HG03103 (cell line): Measurements from ENCODE around the gene CCNI.
"Not testable (repeated sequence)": the region's sequence is repeated elsewhere in the genome, so short reads cannot be mapped to it uniquely, and the experiment has no call there.

ENCODE experiments used
- ATAC-seq: cut with Tn5 transposase; IDR thresholded peaks from one replicate; pipeline ENCODE4 v1.9.1; 2021; ENCODE audit warnings: low read depth; ENCODE audit not compliant: unreplicated experiment

The CCNI gene

DNA sequence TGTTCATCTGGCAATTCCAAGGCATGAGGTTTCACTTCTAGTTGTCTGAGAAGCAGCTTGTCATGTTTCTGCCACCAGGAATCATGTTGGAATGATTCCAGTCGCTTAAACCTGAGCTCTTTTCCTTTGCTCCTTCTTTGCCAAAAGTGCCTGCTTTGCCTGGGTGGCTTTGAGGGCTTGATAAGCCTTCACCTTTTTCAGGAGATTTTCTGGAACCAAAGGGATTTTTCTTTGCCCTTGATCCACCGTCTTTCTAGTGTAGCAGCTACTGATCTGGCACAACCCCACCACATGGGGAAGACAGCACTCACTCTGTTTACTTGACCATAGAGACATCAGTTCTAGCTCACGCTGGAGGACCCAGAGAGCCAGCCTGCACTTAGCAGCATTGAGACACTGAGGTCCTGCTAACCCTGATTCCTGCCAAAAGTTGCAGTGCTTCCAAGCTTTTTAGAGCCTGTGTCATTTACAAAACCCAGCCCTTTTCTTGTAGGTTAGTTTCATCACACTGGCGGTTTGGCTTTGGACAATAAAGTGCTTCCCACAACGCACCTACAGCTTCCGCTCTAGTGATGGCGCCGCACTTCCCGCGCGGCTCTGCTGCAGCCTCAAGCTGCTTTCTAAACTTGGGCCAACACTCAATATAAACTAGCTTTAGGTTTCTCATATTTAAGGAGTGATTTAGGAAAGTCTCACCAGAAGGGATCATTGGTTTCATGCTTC is 7.3 kb upstream of the CCNI start:
- ATAC-seq: no peak

DNA sequence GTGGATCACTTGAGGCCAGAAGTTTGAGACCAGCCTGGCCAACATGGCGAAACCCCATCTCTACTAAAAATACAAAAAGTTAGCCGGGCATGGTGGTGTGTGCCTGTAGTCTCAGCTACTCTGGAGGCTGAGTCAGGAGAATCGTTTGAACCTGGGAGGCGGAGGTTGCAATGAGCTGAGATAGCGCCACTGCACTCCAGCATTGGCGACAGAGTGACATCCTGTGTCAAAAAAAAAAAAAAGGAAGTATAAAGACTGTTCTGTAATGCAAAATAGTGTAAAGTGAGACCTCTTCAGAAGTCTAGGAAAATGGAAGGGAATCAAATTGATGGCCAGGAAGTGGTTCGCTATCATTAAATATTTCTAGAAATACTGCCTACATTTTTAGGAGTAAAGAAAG is 5.0 kb upstream of the CCNI start:
- not testable (repeated sequence) for ATAC-seq

DNA sequence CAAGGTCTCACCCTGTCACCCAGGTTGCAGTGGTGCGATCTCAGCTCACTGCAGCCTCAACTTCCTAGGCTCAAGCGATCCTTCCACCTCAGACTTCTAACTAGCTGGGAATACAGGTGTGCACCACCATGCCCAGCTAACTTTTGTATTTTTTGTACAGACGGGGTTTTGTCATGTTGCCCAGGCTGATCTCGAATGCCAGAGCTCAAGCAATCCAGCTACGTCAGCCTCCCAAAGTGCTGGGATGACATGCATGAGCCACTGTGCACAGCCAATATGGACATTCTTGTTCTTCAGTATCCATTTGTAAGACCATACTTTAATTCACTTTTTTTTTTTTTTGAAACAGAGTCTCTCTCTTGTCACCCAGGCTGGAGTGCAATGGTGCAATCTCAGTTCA is 3.5 kb upstream of the CCNI start:
- no peak for ATAC-seq

DNA sequence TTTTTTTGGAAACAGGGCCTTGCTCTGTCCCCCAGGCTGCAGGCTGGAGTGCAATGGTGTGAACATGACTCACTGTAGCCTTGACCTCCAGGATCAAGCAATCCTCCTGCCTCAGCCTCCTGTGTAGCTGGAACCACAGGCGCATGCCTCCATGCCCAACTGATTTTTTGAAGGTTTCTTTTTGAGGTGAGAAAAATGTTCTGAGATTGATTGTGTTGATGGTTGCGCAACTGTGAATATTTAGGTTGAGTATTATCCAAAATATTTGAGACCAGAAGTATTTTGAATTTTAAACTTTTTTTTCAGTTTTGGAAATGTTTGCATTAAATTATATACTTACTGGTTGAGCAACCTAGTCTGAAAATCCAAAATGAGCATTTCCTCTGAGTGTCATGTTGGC is 2.6 kb upstream of the CCNI start:
- no peak for ATAC-seq

DNA sequence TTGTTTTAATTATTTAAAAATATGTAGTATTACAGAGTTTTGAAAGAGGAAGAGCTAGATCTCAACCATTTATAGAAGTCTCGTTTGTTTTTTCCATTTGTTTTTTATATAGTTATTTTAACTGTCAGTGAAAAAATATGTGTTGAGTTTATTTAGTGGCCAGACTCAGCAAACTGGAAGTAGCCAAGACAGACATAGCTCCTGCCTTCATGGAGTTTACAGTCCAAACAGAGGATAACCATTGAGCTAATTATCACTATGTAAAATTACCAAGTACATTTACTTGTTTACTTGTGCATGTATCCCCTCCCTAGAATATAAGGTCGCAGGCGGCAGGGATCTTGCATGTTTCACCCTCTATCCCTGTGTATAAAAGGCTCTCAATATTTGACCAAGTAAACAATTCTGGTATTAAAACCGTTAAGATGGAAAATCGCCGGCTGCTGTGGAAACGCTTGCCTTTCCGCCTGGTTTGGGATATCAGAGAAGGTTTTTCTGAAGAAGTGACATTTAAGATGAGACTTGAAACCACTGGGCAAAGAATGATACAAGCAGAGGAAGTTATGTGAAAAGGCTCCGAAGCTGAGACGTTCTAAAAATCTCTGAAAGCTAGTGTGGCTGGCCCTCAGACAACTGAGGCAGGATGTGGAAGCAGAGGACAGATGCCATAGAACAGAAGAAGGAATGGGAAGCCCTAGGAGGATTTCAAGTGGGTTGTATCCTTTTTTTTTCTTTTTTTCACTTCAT is 1.3 kb upstream of the CCNI start:
- ATAC-seq: no peak

DNA sequence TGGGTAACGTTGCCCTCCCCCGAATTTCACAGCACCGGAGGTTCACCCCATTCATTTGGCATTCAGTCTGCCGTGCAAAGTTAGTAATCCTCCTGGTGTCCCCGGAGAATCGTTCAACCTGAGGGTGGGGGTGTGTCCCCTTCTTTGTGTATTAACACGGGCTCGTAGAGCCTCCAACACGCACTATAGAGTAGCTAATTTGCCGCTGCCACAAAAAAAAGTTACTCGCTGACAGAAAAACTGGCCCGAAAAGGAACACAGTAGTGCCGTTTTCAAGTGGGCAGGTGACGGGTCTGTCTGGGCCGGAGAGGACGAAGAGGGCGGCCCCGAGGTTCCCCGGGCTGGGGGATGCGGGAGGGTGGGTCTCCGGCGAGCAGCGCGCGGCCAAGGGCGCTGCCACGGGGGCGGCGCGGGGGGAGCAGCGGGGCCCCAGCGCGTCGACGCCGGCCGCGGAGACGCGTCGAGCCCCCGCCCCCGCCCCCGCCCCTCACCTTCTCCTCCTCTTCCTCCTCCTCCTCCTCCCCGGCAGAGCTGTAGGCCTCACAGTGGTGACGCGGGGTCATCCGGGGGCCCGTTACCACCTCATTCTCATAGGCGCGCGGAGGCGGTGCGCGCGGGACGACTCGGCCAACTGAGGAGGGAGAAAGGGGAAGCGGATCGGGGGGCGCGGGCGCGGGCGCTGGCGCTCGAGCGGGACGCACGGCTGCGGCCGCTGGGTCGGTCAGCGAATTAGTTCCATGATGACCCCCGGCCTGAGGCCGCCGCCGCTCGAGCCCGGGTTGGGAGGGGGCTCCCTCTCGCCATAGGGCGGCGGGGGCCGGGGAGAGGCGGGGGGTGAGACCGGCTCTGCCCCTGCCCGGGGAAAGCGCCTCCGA is 571 bp downstream of the CCNI start:
- peak; percentile 50 for ATAC-seq

DNA sequence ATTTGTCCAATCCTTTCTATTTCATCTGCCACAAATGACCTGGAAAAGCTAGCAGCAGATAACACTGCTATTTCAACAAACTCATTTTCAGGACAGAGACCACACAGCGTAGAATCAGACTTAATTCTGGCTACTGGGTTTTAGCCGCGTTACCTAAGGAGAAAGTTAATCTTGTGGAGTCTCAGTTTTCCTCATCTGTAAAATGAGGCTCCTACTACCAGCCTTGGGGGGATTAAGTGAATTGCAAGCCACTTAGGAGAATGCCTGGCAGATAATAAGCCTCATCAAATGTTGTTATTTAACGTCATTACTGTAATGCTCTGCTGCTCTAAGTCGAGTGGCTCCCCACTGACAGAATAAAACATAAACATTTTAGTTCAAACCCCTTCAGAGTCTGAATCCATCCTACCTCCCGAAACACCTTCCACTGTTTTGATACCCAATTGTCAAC is 1.4 kb downstream of the CCNI start:
- ATAC-seq: no peak

DNA sequence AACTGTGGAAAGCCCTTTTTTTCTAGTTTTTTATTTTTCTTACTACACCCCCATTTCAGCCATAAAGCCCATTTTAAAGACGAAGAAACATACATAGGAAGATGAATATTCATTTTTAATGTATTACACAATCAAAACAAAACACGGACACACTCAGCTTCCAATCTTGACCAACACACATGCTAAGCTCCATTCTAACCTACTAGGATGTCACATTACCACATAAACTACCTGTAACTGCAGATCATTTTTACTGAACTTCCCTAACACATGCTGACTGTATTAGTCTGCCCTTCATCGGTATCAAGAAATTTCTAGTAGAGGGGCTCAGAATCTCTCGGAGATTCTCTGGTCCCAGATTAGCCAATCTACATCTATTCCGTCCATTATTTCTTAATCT is 1.8 kb downstream of the CCNI start:
- ATAC-seq: no peak

DNA sequence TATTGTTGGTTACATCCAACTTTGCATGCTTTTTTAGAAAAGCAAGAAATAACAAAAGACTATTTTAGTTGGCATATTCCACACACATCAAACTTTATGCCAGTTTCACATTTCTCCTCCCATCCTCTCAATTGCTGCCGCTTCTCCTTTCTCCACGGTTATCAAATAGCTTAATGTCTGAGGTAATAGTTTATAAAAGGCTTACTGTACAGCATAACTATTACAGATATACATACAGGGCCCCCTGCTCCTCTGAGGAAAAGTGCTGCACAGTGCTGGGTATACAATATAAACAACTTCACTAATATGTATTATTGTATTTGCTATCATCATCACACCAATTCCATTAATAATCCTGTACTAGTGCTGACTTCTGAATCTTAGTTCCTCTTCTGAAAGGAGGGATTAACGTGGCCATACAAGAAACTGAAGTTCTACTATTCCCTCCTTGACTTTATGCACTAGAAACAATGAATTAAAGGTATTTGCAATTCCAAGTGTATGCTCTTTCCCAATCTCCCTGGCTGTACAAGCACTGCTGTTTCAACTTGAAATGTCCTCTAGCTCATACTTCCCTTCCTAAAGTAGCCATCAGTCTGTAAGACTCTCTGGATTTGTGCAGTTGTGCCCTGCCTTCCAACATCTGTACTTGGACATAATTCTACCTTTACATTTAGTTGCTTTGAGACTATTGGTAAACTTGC is 2.5 kb downstream of the CCNI start:
- no peak for ATAC-seq

DNA sequence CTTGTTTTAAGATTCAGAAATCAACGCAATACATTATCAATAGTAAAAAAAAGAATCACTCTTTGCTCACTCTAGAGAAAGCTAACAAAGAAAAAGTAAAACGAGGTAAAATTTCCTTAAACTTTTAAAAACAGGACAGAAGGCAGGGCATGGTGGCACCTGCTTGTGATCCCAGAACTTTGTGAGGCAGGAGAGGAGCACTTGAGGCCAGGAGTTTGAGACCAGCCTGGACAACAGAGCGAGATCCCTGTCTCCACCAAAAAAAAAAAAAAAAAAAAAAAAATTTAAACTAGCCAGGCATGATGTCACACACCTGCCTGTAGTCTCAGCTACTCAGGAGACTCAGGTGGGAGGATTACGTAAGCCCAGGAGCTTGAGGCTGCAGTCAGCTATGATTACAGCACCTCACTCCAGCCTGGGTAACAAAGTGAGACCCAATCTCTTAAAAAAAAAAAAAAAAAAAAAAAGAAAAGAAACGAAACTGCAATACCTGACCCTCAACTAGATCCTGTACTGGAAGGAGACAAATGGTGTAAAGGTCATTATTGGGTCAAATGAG is 3.5 kb downstream of the CCNI start:
- ATAC-seq: no peak

DNA sequence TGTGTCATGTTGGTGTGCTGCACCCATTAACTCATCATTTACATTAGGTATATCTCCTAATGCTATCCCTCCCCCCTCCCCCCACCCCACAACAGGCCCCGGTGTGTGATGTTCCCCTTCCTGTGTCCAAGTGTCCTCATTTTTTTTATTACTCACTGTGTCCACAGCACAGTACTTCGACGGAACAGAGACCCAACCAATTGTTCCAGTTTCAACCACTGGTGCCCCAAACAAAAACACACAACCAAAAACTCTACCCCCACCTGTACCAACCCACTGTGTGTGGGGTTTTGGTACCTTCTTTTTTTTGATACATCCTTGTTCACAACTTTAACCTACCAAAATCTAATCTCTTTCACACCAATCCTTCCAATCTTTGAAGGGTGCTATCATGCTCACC is 6.3 kb downstream of the CCNI start:
- ATAC-seq: not testable (repeated sequence)

DNA sequence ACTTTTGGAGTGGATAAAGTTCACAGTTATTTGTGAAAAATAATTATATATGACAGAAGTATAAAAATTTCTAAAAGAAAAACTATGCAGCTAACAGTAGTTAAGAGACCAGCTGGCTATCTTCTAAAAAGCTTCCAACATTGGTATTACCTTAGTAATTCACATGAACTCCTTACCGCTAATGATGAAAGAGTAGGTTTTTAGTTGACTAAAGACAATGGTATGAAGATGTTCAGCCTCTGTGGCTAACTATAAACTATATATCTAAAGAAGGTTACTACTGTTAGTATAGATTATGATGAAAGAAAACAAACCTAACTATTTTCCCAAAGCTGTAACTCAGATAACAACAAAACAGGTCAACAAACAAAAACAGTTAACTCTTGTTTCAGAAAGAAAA is 10.4 kb downstream of the CCNI start:
- no peak for ATAC-seq

DNA sequence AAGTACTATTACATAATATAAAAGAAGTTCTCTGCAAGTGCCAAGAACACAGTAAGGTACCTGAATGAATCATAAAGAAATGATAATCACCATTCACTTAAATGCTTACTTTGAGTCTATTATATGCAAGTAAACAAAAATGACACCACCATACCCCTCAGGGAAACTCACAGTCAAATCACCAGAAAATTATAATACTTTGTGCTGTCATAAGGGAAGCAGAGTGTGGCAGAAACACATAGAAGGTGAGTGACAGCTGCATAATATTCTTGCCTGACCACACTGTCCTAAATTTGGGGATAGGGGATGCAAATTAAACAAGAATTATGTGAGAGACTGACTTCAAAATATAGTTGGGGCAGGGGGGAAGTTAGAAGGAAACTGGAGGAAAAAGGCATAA is 12.9 kb downstream of the CCNI start:
- no peak for ATAC-seq

DNA sequence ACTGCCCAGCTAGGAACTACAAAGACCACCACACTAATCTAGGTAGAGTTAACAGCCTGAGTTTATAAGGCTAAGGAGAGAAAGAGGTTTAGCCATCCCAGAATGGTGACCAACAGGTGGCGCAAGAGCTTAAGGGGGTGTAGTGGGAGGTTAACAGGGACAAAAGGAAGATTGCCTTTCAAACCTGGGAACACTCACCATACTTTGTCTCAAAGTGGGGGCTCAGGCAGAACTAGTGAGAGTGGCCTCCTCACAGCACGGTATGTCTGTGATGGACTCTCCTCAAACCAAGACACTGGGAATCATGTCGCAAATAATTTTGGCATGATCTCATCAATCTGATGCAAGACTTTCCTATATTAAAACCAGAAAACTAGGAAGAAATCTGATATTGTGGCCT is 23.4 kb downstream of the CCNI start:
- ATAC-seq: no peak

DNA sequence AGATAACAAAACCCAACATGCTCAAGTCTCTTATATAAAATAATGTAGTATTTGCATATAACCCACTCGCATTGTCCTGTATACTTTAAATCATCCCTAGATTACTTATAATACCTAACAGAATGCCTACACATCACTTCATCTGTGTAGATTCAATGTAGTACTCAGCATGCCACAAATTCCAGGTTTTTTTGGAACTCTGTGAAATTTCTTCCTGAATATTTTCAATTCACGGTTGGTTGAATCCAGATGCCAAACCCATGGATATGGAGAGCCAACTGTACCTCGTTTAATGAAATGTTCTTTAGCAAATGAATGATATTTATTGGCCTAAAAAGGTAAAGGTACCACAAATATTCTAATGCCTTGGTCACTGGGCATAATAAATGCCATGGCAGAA is 24.8 kb downstream of the CCNI start:
- no peak for ATAC-seq

DNA sequence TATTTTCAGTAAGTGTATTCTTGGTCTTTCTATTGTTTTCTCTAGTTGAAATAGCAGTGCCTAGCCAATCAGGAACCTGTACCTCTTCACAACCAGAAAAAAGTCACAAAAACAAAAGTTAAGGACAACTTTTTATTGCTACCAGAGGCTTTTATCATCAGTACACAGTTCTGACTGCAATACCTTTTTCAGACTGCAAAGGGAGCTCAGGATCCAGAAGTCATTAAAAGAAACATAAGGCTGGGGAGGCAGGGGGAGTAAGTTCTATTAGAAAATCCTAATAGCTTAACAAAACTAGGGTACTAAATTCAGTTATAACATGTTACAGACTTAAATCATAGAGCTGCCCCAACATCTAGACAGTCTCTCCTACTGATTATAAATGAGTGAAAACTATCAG is 28.8 kb downstream of the CCNI start:
- ATAC-seq: no peak

DNA sequence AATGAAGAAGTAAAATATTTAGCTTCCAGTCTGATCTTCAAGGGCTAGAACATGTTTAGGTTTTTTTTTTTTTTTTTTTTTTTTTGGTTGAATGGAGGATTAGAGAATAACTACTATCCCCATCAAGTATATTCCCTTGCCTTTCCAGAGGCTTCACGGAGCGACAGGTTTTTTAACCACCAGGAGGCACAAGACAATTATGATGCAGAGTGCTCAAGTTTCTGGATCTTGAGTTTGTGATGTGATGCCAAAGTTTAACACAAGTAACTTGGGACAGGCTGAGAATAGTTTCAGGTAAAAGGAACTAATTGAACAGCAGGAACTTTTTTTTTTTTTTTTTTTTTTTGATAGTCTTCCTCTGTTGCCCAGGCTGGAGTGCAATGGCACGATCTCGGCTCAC is 30.3 kb downstream of the CCNI start:
- ATAC-seq: no peak

DNA sequence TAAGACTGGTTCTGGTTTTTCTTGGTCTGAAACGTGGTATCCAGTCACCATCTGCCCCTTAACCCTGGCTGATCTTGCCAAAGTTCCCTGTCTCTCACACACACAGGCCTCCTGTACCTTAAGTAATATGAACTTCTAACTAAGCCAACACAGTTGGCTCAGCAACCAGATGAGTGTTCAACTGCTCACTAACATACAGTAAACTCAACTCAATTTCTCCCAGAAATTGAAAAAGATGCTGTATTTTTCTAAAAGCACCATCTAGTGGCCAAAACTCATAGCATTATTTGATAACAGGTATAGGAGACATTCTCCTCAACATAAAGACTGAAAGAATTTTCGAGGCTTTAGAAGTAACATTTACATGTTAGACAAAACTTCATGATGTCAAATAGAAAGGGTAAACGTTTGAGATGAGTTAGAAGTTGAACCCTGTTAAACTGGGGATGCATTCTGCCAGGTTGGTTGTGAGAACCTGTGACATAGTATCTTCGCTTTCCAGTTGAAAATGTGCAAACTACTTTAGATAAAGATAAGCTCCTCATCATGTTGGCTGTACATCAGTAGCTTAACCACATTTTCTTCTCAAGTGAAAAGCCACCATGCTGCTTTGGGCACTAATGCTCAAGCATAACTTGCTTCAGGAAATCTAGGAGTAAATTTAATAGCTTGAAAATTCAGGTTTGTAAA is 31.2 kb downstream of the CCNI start:
- no peak for ATAC-seq

DNA sequence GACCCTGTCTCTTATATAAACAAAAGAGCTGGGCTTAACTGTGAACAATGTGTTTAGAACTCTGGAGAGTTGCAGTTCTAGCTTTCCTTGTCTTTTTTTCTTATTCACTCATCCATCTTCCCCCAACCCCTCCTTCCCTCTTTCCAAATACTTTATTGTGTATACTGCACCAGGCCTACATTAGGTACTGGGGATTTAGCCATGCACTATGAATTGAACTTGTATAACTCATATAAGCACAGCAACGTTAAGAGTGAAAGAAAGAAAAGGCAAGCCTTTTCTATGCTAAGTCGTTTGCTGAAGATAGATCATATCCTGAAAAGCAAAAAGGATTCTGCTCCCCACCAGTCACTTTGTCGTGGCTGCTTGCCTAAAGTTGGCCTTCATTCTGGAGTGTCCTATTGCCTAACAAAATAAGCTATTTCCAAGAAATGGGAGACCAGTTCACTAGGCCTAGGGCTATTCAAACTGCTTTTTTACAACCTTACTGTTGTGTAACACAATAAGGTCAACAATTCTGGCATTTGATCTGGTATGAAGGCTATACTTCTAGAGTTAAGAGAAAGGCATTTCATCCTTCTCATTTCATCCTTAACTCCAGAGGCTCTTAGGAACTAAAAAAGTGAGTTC is 32.2 kb downstream of the CCNI start:
- no peak for ATAC-seq
